GM23248 (cell line): ENCODE measurements around the gene ELANE. TPM values are rescaled to one million over a fixed set of nuclear protein-coding genes. Genes with fewer than 3 reads are reported as not detected.

Source experiments
- DNase-seq: peaks from one replicate; pipeline ENCODE4 v3.0.0-alpha.2; 2015
- H2AFZ ChIP-seq: fragments of 200-600 bp; sonication (generic); 2 replicates; pipeline ENCODE4 v1.6.1; 2016; ENCODE audit warnings: antibody characterized with exemption
- H3F3A ChIP-seq: fragments of 200-600 bp; sonication (generic); 2 replicates; pipeline ENCODE4 v1.6.1; 2016; ENCODE audit warnings: mild to moderate bottlenecking, antibody characterized with exemption, mixed run types; ENCODE audit not compliant: insufficient read depth
- H3K27ac ChIP-seq: fragments of 200-600 bp; sonication (generic); 2 replicates; pipeline ENCODE4 v1.5.1; 2016; ENCODE audit warnings: mild to moderate bottlenecking
- H3K27me3 ChIP-seq: fragments of 200-600 bp; sonication (generic); replicated peaks from 2 replicates; pipeline ENCODE4 v1.6.1; 2016; ENCODE audit warnings: mild to moderate bottlenecking; ENCODE audit not compliant: insufficient read depth
- H3K36me3 ChIP-seq: fragments of 200-600 bp; sonication (generic); 2 replicates; pipeline ENCODE4 v1.6.1; 2016; ENCODE audit warnings: low read depth, mild to moderate bottlenecking
- H3K4me1 ChIP-seq: fragments of 200-600 bp; sonication (generic); 2 replicates; pipeline ENCODE4 v1.6.1; 2016; ENCODE audit warnings: mild to moderate bottlenecking; ENCODE audit not compliant: insufficient read depth
- H3K4me2 ChIP-seq: fragments of 200-600 bp; sonication (generic); one replicate; pipeline ENCODE4 v1.6.1; 2016; ENCODE audit warnings: mild to moderate bottlenecking; ENCODE audit not compliant: unreplicated experiment
- H3K4me3 ChIP-seq: fragments of 200-600 bp; sonication (generic); 2 replicates; pipeline ENCODE4 v1.5.1; 2016; ENCODE audit warnings: mild to moderate bottlenecking
- H3K79me2 ChIP-seq: fragments of 200-600 bp; sonication (generic); 2 replicates; pipeline ENCODE4 v1.6.1; 2016; ENCODE audit warnings: mild to moderate bottlenecking; ENCODE audit not compliant: insufficient read depth
- H3K9ac ChIP-seq: fragments of 200-600 bp; sonication (generic); 2 replicates; pipeline ENCODE4 v1.6.1; 2016; ENCODE audit warnings: mild to moderate bottlenecking
- H3K9me2 ChIP-seq: fragments of 200-600 bp; sonication (generic); 2 replicates; pipeline ENCODE4 v1.6.1; 2016; ENCODE audit warnings: mixed run types, mild to moderate bottlenecking, moderate library complexity; ENCODE audit not compliant: insufficient read depth
- H3K9me3 ChIP-seq: fragments of 200-600 bp; sonication (generic); one replicate; pipeline ENCODE4 v1.6.1; 2017; ENCODE audit warnings: low read depth
- H4K20me1 ChIP-seq: fragments of 200-600 bp; sonication (generic); 2 replicates; pipeline ENCODE4 v1.6.0; 2016; ENCODE audit not compliant: insufficient read depth
- EZH2 ChIP-seq: fragments of 200-600 bp; sonication (generic); IDR thresholded peaks from 2 replicates; pipeline ENCODE4 v1.6.1; 2018; ENCODE audit warnings: antibody characterized with exemption, mild to moderate bottlenecking; ENCODE audit not compliant: insufficient read depth, poor library complexity, severe bottlenecking
- EZH2phosphoT487 ChIP-seq: fragments of 200-600 bp; sonication (generic); IDR thresholded peaks from 2 replicates; pipeline ENCODE4 v1.6.1; 2018; ENCODE audit warnings: antibody characterized with exemption, moderate library complexity, mild to moderate bottlenecking, low read depth; ENCODE audit not compliant: insufficient read depth
- WGBS, 2 experiments: methylation state at CpG; one replicate each; pipeline ENCODE4 v1.1.6; 2015 to 2017; ENCODE audit warnings: low lambda C conversion rate in 2 of 2, low coverage in 1 of 2; ENCODE audit errors: missing lambda C conversion rate in 2 of 2; 5-methylcytosine and 5-hydroxymethylcytosine counted together
- in situ Hi-C: fragments of 300-500 bp; cut with MboI; formaldehyde crosslinking; loops from 2 replicates; pipeline ENCODE4 v1.15.0; 2020
- polyA plus RNA-seq: library from polyadenylated mRNA; unstranded; fragments of >200 nt; fragmentation: Nextera tagmentation; extraction: Ambion mirVana; gene quantifications from 2 replicates; pipeline ENCODE4 v1.2.1, GENCODE V29; 2016
- total RNA-seq: library from RNA; depleted of rRNA; stranded (reverse); fragments of >200 nt; shearing (Covaris generic); gene quantifications from 2 replicates; pipeline ENCODE4 v1.2.3, GENCODE V29; 2014

Gene ELANE
- total and polyA plus RNA-seq, 2 experiments from 2014 or later: 0.34 TPM; not detected in 1

- H3K4me2 ChIP-seq: no peak overlapping the region
- H4K20me1 ChIP-seq: no peaks in the 10 kb centered on the region
- H3F3A ChIP-seq: no peaks in the 10 kb centered on the region
- 7 to 14% methylated on average over 18 to 41 of the region's 46 CpGs for WGBS, 2 experiments
- TF ChIP-seq EZH2phosphoT487: no peak
- no peak for TF ChIP-seq EZH2
- in situ Hi-C loops: no loop called here
- H3K27ac ChIP-seq: no peak overlapping the region
- H2AFZ ChIP-seq: no peak overlapping the region
- peaks cover 48% of the 10 kb centered on the region for H3K27me3 ChIP-seq
- no peaks in the 10 kb centered on the region for H3K79me2 ChIP-seq
- no peaks in the 10 kb centered on the region for H3K4me1 ChIP-seq
- no peaks in the 10 kb centered on the region for H3K36me3 ChIP-seq
- peak; percentile 44 for DNase-seq
- H3K9ac ChIP-seq: no peak overlapping the region
- H3K9me3 ChIP-seq: no peaks in the 10 kb centered on the region
- no peak overlapping the region for H3K4me3 ChIP-seq
- no peaks in the 10 kb centered on the region for H3K9me2 ChIP-seq
Measured at GRCh38 chr19:843180-843835, 8.8 kb upstream of the ELANE start.

GRCh38 chr19:843836-844545, 8.1 kb upstream of the ELANE start:
- H3K27ac ChIP-seq: no peak overlapping the region
- no peaks in the 10 kb centered on the region for H3K9me3 ChIP-seq
- H3K4me3 ChIP-seq: no peak overlapping the region
- no peaks in the 10 kb centered on the region for H4K20me1 ChIP-seq
- TF ChIP-seq EZH2: no peak
- no peak for TF ChIP-seq EZH2phosphoT487
- no peak overlapping the region for H3K9ac ChIP-seq
- in situ Hi-C loops: no loop called here
- no peaks in the 10 kb centered on the region for H3K9me2 ChIP-seq
- no peak overlapping the region for H3K4me2 ChIP-seq
- H3K79me2 ChIP-seq: no peaks in the 10 kb centered on the region
- H3K36me3 ChIP-seq: no peaks in the 10 kb centered on the region
- no peaks in the 10 kb centered on the region for H3K4me1 ChIP-seq
- 6 to 9% methylated on average over 16 to 70 of the region's 70 CpGs for WGBS, 2 experiments
- no peak for DNase-seq
- no peaks in the 10 kb centered on the region for H3F3A ChIP-seq
- H2AFZ ChIP-seq: no peak overlapping the region
- peaks cover 49% of the 10 kb centered on the region for H3K27me3 ChIP-seq

- no peak overlapping the region for H3K4me3 ChIP-seq
- TF ChIP-seq EZH2phosphoT487 (no peak), EZH2 (peak; percentile 46)
- H3K36me3 ChIP-seq: no peaks in the 10 kb centered on the region
- H3K9me3 ChIP-seq: no peaks in the 10 kb centered on the region
- H4K20me1 ChIP-seq: no peaks in the 10 kb centered on the region
- H3K4me2 ChIP-seq: no peak overlapping the region
- H3F3A ChIP-seq: no peaks in the 10 kb centered on the region
- no peaks in the 10 kb centered on the region for H3K9me2 ChIP-seq
- H3K9ac ChIP-seq: no peak overlapping the region
- no peak overlapping the region for H2AFZ ChIP-seq
- no peak for DNase-seq
- in situ Hi-C loops: no loop called here
- WGBS, 2 experiments: 14 to 21% methylated on average over 7 to 11 of the region's 11 CpGs
- H3K27me3 ChIP-seq: peaks cover 49% of the 10 kb centered on the region
- H3K27ac ChIP-seq: no peak overlapping the region
- H3K79me2 ChIP-seq: no peaks in the 10 kb centered on the region
- H3K4me1 ChIP-seq: no peaks in the 10 kb centered on the region
Measured at GRCh38 chr19:844546-844971, 7.5 kb upstream of the ELANE start.

GRCh38 chr19:845707-846521, 6.2 kb upstream of the ELANE start:
- in situ Hi-C loops: no loop called here
- Histone ChIP-seq H4K20me1 (no peaks in the 10 kb centered on the region), H3K27me3 (peaks cover 49% of the 10 kb centered on the region), H3K36me3 (no peaks in the 10 kb centered on the region), H3K4me1 (0 out of 2 replicates have a peak, but pooled peaks cover 4% of the 10 kb centered on the region), H3K9ac (no peak overlapping the region), H3K79me2 (no peaks in the 10 kb centered on the region), H3K27ac (no peak overlapping the region), H3K9me2 (no peaks in the 10 kb centered on the region), H2AFZ (no peak overlapping the region), H3K4me2 (no peak overlapping the region), H3F3A (0 out of 2 replicates have a peak, but pooled peaks cover 3% of the 10 kb centered on the region), H3K4me3 (no peak overlapping the region), H3K9me3 (no peaks in the 10 kb centered on the region)
- WGBS, 2 experiments: 67 to 69% methylated on average over 21 to 37 of the region's 37 CpGs
- TF ChIP-seq EZH2phosphoT487 (no peak), EZH2 (no peak)
- no peak for DNase-seq
